Measurements from ENCODE around the gene METTL17.
"Not testable (repeated sequence)": the region's sequence is repeated elsewhere in the genome, so short reads cannot be mapped to it uniquely, and the experiment has no call there.

METTL17 gene

DNA sequence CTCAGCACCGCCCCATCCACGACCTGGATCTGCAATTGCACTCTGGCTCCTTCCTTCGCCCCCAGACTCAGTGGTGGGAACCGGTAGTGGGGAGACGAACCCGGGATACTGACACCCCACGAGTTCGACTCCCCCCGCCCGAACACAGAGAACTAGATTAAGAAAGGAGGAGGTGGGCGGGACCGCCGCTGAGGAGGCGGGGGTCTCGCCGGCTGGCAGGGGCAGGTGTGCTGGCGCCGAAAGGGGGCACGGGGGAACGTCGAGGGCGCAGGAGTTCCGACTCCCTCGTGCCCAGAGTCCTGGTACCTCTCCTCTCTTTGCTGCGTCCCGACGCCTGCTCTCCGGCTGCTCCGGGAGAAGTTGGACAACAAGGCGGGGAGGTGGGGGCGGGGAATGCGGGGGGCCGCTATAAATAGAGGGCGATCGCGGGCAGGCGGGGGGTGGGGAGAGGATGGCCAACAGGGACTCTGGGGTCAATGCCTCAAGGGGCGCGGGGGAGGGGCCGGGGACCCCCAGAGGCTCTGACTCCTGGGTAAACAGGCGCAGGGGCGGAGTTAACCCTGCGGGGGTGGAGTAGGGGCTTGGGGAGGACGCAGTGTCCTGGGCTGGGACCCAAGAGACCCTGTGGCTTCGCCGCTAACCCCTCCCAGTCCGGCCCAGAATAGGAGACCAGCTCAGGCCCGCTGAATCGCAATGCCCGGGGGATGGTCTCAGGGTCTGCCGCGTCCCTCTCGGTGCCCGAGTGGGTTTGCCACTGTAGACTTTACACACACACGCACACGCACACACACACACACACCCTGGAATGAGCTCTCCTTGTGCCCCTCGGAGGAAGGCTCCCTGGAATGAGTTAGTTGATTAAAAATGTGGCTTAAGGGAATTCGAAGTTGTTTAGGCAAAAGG is 35.8 kb downstream of the METTL17 start:
- DNase-seq, result peak; percentile 75

DNA sequence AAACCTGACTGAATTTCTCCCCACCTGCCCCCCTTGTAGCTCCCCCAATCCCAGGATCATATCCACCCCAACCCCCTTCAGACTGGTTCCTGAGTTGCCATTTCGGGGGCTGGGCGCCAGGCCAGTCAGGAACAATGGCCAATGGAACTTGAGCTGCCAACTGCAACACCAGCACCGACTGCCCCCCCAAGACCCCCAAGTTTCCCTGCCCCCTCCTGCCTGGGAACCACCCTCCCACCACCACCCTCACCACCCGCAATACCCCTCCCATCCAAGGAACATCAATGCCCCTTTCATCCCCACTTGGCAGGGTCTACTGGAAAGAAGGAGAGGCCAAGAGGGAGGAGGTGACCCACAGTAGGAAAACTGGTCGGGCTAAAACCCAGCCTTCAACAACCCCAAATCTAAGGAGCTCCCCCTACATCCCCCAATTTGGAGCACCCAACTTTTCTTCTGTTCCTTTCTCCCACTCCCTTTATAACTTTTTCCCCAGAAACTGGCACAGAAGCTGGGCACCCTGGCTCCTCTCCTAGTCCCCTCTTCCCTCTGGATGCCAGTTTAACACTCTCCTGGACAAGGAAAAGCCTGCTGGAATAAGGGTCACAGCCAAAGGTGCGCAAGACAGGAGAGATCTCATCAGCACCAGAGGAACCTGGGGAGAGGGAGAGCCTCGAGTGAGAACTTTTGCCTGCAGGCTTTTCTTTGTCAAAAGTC is 36.7 kb downstream of the METTL17 start:
- DNase-seq, result no peak

DNA sequence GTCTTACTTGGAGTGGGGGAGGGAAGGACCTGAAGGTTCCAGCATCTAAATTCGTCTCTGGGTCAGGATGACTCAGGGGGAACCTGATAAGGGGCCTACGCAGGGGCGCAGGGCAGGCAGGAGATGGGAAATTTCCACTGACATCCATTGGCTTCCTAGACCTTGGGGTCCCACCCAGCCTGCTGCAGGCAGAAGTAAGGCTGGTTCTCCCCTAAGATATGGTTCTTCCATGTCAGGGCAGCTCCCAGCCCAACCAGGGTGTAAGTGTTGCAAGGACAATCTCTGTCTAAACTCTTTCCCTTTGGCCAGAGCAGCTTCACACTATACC is 37.2 kb downstream of the METTL17 start:
- peak; percentile 63 for DNase-seq

DNA sequence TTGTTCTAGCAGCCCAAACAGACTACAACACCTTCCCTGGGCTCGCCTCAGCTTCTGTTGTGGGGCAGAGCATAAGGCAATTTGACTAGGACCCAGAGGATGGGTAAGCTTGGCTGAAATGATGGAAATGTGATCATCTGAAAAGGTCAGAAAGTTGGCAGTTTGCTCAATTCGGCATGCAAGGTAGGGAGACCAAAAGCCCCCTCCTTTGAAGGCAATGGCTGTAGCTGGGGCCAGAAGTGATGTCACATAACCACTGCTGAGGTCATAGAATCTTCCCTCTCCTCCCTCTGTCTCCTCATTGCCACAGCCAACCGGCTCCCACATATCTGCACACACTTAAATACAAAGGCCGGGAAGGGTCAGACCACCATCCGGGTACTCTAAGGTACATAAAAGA is 40.1 kb downstream of the METTL17 start, which contains the start of gene TPPP2:
Gene TPPP2 (plus strand): TSS at position 301 of the 400 bp plus-strand sequence. CDS start 365 bp downstream, outside the sequence.
- DNase-seq, result peak; percentile 7

DNA sequence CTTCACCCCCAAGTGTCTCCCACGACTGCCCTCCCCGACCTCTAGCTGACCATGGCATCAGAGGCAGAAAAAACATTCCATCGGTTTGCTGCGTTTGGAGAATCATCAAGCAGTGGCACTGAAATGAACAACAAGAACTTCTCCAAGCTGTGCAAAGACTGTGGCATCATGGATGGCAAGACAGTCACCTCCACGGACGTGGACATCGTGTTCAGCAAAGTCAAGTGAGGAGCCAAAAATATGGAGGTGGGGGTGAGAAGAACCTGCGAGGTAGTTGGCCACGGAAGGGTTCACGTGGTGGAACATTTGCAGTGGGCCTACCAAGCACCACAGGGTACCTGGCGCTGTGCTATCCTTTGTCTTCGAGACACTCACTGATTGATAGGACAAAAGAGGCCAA is 40.8 kb downstream of the METTL17 start:
- DNase-seq, result peak; percentile 37

DNA sequence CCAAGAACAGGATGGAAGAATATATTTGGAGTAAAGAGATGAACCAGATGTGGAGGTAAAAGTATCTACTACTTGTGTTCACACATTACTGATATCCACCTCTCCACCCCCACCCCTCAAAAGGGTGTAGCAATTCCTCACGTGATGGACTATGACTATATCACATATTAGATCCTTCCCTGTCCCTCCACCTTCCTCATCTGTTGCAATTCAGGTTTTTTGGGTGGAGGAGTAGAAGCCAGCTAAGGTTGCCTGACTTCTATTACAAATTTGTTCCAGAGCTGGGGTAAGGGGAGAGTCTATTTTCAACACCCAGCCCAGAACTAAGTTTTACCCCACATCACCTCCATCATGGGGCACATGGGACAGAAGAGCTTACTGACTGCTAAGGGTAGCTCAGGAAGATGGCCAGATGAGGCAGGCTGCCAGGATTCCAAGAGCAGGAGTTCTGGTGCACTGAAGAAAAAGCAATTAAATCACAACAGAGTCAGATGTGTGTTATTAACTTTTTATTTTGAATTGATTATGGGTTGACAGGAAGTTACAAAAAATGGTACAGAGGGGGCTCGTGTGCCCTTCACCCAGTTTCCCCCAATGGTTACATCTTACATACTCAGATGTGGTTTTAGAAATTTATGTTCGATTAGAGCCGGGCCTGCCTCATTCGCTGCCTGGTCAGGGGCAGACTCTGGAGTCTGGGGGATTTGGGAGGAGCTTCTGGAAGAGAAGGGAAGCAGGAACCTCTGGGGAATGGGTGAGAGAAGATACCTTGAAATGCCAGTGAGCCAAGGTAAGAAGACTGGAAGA is 42.7 kb downstream of the METTL17 start:
- no peak for DNase-seq

DNA sequence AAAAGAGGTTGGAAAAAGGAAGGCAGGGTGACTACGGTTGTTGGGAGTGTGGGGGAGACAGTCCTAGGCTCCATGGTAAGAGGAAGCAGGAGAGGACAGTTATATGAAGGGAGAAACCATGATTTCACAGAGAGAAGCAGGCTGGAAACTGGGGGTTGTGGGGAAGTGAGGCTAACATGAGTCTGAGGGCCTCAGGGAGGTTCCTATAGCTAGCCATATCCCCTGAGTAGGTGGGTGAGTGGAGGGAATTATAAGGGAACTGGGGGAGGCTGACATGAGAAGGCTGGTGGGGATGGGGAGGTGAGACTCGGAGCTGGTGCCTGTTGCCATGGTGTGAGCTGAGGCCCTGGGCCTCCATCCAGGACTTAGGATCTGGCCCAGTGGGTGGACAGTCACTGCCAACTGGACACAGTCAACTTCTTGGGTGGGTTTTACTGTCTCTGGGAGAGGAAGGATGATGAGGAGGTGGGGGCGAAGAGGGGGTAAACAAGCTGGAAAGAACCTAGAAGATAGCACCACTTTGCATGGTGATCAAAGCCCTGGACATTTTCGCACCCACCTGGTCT is 43.4 kb downstream of the METTL17 start:
- no peak for DNase-seq

DNA sequence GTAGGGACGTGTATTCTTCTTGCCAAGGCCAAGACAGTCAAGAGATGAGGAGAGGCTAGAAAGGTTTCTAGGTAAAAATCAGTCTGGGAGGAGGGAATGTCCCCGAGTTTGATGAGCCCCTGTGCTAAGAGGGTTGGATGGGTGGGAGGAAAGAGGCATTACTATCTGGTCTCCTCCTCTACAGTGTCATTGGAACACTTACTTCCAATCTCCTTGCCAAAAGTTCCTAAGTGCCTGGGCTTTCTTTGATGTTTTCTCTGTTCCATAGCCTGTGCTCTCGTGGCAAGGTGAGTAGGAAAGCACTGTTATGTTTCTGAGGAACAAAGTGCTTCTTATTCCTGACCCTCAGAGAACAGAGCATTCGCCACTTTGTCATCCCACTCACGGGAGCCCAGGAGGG is 44.9 kb downstream of the METTL17 start, which contains the start of gene RNASE13:
Gene RNASE13 (minus strand): TSS at position 101 of the 400 bp plus-strand sequence. CDS start 519 bp downstream, outside the sequence.
- DNase-seq, result no peak

DNA sequence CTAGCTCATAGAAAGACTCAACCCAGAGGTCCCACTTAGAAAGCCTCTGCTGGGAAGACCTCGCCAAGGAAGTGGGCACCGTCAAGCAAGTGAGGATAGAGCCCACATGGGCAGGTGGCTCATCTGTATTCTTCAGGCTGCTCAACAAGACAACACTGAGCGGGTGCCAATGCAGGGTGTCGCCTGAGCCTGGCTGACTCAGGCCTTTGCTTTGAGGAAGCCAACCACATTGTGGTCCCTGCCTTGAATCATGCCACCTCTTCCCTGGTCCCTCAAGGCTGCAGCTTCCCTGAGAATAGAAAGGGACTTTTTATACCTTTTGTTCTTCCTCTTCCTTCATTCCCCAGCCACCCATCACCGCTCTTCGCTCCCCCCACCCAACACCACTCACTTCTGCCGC is 47.0 kb downstream of the METTL17 start:
- no peak for DNase-seq

DNA sequence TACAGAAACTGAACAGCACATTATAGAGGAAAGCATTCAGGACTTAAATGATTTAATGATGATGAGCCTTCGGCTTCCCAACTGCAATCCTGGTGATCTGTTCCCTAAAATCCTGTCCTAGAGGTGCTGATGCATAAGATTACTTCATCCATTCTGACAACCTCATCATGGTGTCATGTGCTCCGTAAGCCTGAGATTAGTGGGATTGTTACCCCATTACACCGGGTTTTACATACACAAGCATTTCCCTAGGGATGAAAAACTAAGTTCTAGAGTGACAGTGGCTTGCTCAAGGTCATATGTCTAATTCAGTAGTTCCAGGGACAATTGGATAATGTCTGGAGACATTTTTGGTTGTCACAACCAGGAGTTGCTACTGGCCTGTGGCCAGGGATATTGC is 47.4 kb downstream of the METTL17 start:
- no peak for DNase-seq

DNA sequence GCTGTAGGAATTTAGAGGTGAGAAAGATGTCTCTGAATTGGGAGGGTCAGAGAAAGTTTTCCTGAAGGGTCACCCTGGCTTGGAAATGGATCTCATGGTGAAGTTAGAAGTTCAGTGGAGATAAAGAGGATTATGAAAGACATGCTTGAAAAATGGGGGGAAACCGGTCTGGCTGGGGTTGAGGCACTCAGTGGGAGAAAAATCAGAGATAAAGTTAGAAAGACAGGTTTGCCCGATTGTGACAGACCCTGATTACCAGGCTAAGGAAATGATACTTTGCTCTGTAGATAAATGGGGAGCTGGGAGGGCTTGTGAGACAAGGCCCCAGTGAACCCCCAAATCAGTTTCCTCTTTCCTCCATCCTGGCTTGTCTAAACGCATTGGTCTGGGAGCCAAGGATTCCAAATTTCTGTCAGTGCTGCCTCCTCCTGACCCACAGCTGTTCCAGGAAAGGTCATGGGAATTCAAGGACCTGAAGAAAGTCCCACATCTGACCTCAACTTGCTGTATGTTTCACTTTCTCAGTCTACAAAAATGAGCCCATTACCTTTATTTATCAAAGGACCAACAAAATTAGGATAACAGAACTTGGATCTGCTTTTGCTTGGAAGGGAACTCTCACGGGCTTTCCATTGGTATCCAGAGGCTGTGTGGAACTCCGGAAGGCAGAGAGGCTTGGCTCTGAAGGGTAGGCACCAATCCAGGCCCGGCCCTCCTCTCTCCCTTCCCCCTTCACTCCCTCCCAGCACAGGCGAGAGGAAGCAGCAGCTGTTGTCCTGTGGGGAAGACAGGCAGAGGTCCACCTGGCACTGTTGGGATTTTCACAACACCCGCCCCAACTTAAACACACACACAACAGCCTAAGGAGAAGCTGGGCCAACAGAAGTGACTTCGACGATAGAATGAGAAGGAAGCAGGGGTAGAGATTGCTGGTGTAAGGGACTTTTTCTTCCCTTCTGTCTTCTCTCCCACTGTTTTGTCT is 49.0 kb downstream of the METTL17 start:
- no peak for DNase-seq

DNA sequence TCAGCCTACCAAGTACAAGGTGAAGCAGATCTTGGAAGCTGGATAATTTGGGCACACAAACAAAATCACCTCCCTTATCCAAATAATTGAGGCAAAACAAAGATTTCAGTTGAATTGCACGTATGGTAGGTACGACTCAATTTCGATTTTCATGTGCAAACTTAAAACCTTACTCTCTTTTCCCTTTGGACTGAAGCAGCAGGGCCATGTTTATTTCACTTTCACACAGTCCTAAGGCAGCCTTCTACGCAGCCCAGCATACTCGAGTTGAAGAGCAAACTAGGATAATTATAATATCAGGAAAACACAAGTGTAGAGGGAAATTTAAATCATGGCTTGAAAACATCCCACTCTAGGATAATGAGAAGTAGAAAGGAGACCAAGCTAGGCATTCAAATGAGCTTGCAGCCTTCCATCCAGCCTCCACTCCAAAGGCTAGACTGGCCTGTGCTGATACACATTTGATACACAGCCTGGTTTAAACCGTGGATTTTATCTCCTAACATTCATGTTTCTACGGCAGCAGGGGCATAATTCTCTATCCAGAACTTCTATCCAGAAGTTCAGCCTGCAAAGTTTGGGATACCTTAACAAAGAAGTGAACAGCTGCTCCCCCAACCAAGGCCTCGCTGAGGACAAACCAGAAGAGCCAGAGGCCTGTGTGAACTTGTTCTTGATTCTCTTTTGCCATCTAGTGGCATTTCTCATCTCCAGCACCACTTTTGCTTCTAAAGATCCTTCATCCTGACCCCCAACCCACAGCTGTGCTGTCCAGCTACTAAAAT is 50.0 kb downstream of the METTL17 start:
- DNase-seq, result peak; percentile 73

DNA sequence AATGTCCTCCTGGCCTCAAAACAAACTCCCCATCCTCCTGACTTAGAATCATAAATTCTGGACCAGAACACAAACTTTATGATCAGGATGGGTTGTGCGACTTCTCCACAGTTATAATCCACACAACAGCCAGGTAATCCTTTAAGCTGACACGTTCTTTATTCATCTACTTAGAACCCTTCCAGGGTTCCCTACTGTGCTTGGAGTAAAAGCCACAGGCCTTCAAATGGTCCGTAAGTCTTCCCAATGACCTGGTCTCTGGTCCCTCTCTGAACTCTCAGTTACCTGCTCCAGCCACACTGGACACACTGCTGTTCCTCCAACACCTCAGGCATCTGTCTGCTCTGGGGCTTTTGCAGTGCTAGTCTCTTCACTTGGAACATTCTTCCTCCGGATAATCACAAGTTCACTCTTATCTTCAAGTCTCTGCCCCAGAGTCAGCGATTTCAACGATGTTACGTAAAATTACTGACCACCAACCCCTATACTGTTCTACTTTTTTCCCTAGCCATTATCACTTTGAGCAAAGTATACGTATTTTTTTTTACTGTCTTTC is 50.7 kb downstream of the METTL17 start:
- DNase-seq, result no peak

DNA sequence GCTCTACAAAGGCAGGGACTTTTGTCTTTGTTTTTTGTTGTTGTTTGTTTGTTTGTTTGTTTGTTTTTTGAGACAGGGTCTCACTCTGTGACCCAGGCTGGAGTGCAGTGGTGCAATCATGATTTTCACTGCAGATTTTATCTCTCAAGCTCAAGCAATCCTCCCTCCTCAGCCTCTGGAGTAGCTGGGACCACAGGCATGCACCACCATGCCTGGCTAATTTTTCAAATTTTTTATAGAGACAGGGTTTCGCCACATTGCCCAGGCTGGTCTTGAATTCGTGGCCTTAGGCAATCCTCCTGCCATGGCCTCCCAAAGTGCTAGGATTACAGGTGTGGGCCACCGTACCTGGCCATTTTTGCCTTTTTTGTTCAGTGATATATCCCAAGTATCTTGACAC is 51.2 kb downstream of the METTL17 start:
- not testable (repeated sequence) for DNase-seq

DNA sequence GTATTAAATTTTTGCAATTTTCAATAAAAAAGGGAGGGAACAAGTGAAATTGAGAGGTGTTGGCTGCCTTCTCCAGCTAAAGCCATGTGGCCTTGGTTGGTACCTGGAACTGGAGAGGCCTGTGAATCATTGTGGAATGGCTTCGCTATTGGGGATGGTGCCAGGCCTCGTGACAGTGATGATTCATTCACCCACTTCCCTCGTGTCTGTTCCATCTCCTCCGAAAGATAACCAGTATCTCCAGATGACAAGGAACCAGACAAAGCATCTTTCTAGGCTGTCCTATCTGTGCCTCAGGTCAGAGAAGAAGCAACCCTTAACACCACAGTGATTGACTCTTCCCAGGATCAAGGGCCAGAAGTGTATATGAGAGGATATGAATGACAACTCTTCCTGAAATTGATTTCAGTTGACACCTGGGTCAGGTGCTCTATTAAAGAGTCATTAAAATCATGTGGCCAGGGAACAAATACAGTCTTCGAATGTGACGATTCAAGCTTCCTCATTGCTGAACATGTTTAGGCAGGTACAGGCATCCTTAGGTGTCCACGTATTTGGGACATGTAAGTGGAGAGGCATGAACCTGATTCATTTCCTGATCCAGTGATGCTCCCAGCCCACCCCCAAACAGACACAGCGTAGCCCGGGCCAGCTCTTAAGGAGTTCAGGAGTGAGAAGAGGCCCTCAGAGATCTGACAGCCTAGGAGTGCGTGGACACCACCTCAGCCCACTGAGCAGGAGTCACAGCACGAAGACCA is 52.1 kb downstream of the METTL17 start, which contains the start of gene RNASE7:
Gene RNASE7 (plus strand): TSS at position 687 of the 758 bp plus-strand sequence. CDS start 631 bp downstream, outside the sequence.
- DNase-seq, result peak; percentile 69

DNA sequence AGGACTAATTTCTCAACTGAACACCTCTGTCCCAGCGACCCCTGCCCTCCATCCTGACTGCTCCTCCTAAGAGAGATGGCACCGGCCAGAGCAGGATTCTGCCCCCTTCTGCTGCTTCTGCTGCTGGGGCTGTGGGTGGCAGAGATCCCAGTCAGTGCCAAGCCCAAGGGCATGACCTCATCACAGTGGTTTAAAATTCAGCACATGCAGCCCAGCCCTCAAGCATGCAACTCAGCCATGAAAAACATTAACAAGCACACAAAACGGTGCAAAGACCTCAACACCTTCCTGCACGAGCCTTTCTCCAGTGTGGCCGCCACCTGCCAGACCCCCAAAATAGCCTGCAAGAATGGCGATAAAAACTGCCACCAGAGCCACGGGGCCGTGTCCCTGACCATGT is 53.1 kb downstream of the METTL17 start:
- DNase-seq, result no peak

DNA sequence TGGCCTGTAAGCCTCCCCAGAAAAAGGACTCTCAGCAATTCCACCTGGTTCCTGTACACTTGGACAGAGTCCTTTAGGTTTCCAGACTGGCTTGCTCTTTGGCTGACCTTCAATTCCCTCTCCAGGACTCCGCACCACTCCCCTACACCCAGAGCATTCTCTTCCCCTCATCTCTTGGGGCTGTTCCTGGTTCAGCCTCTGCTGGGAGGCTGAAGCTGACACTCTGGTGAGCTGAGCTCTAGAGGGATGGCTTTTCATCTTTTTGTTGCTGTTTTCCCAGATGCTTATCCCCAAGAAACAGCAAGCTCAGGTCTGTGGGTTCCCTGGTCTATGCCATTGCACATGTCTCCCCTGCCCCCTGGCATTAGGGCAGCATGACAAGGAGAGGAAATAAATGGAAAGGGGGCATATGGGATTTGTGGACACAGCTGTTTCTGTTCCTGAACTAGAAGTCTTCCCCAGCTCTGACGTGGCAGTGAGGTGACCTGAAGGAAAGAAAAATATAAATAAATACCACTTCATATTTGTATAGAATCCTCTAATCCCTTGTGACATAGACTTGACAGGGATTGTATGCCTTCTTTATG is 53.7 kb downstream of the METTL17 start:
- peak; percentile 26 for DNase-seq

DNA sequence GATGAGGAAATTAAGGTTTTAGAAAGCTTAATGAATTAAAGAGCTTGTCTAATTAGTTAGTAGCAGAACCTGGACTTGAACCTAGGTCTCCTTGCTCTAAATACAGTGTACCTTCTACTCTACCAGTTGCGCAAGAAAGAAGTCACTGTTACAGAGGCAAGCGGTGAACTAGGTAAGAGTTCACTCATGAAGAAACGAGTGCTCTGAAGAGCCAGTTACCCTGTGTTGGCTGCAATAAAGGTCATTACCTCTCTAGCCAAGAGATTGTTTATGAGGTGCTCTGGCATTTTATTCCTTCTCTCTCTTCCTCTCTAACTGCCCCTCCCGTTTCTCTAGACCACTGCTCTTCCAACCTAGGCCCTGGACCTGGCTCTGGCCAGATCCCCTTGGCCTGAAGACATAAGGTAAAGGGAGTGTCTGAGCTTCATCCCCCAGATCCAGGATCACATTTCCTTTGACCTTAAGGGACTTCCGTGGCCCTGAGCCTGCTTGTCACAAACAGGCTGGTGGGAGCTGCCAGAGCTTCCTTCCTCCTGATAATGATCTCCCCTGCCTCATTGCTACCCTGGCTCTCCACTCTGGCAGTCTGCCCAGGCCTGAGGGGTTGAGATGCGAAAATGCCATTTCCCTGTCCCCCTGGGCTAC is 54.3 kb downstream of the METTL17 start:
- peak; percentile 82 for DNase-seq
